Loucy (cell line): ENCODE results near the gene FGR.
A peak's percentile ranks its signal among the peaks of the same experiment; 100 is the strongest.

Experiments
- H2AFZ ChIP-seq: fragments of 200-600 bp; sonication (generic); 2 replicates; pipeline ENCODE4 v1.6.0; 2016; ENCODE audit warnings: antibody characterized with exemption, mild to moderate bottlenecking, low read length, moderate library complexity
- H3F3A ChIP-seq: fragments of 200-600 bp; 2 replicates; pipeline ENCODE4 v1.6.0; 2016; ENCODE audit warnings: antibody characterized with exemption, low read depth, mild to moderate bottlenecking
- H3K27me3 ChIP-seq: fragments of 200-600 bp; sonication (generic); 2 replicates; pipeline ENCODE4 v1.6.1; 2014; ENCODE audit warnings: low read length, mild to moderate bottlenecking; ENCODE audit not compliant: insufficient read depth, poor library complexity, severe bottlenecking
- H3K36me3 ChIP-seq: fragments of 200-600 bp; sonication (generic); 2 replicates; pipeline ENCODE4 v1.6.1; 2016; ENCODE audit warnings: low read length; ENCODE audit not compliant: insufficient read depth
- H3K4me1 ChIP-seq: fragments of 200-600 bp; sonication (generic); 2 replicates; pipeline ENCODE4 v1.5.1; 2014; ENCODE audit warnings: low read length, mild to moderate bottlenecking; ENCODE audit not compliant: insufficient read depth, poor library complexity, severe bottlenecking
- H3K4me2 ChIP-seq: fragments of 200-600 bp; sonication (generic); 2 replicates; pipeline ENCODE4 v1.6.0; 2014; ENCODE audit warnings: antibody characterized with exemption, low read length, low read depth, mild to moderate bottlenecking; ENCODE audit not compliant: poor library complexity, severe bottlenecking
- H3K4me3 ChIP-seq: fragments of 200-600 bp; sonication (generic); 2 replicates; pipeline ENCODE4 v1.5.1; 2014; ENCODE audit warnings: low read length, mild to moderate bottlenecking, mixed read lengths; ENCODE audit not compliant: poor library complexity, severe bottlenecking
- H3K79me2 ChIP-seq: fragments of 200-600 bp; sonication (generic); 2 replicates; pipeline ENCODE4 v1.6.1; 2014; ENCODE audit warnings: low read length; ENCODE audit not compliant: insufficient read depth
- H3K9ac ChIP-seq: fragments of 200-600 bp; sonication (generic); 2 replicates; pipeline ENCODE4 v1.6.0; 2014; ENCODE audit warnings: mild to moderate bottlenecking, low read depth, low read length, moderate library complexity; ENCODE audit not compliant: poor library complexity, severe bottlenecking
- H3K9me2 ChIP-seq: fragments of 200-600 bp; sonication (generic); replicated peaks from 2 replicates; pipeline ENCODE4 v1.6.1; 2016; ENCODE audit warnings: low read depth, low read length, mixed read lengths
- H3K9me3 ChIP-seq: fragments of 200-600 bp; sonication (generic); 2 replicates; pipeline ENCODE4 v1.6.1; 2014; ENCODE audit warnings: mild to moderate bottlenecking, antibody characterized with exemption, low read length, low read depth; ENCODE audit not compliant: insufficient read depth
- H4K20me1 ChIP-seq: fragments of 200-600 bp; sonication (generic); 2 replicates; pipeline ENCODE4 v1.6.0; 2014; ENCODE audit warnings: antibody characterized with exemption, low read length, mild to moderate bottlenecking; ENCODE audit not compliant: insufficient read depth, poor library complexity, severe bottlenecking
- CTCF ChIP-seq: fragments of 200-600 bp; sonication (generic); conservative IDR thresholded peaks from 2 replicates; pipeline ENCODE4 v1.5.1; 2014; ENCODE audit warnings: mild to moderate bottlenecking, antibody characterized with exemption, low read length
- EZH2phosphoT487 ChIP-seq: fragments of 200-600 bp; IDR thresholded peaks from 2 replicates; pipeline ENCODE4 v1.6.1; 2018; ENCODE audit warnings: antibody characterized with exemption, mild to moderate bottlenecking, moderate library complexity, borderline replicate concordance

Gene FGR

GRCh38 chr1:27665016-27665651 lies 30.1 kb upstream of the FGR start:
- no peak overlapping the region for H3K4me3 ChIP-seq
- no peak overlapping the region for H3K9ac ChIP-seq
- no peak overlapping the region for H3K4me2 ChIP-seq
- peaks cover 38% of the 10 kb centered on the region for H3K4me1 ChIP-seq
- H3K9me3 ChIP-seq = no peaks in the 10 kb centered on the region
- TF ChIP-seq CTCF = no peak
- TF ChIP-seq EZH2phosphoT487 = no peak
- no peak overlapping the region for H2AFZ ChIP-seq
- no peaks in the 10 kb centered on the region for H3K27me3 ChIP-seq
- peaks cover 14% of the 10 kb centered on the region; the same call in 1 of the 2 replicates for H3K79me2 ChIP-seq
- no peaks in the 10 kb centered on the region for H3F3A ChIP-seq
- no peaks in the 10 kb centered on the region for H4K20me1 ChIP-seq
- H3K9me2 ChIP-seq = no peaks in the 10 kb centered on the region
- H3K36me3 ChIP-seq = no peaks in the 10 kb centered on the region

- Histone ChIP-seq H3K36me3 (no peaks in the 10 kb centered on the region), H3K4me2 (no peak overlapping the region), H3F3A (no peaks in the 10 kb centered on the region), H3K4me1 (peaks cover 33% of the 10 kb centered on the region), H4K20me1 (no peaks in the 10 kb centered on the region), H3K79me2 (peaks cover 10% of the 10 kb centered on the region; the same call in 1 of the 2 replicates), H3K27me3 (no peaks in the 10 kb centered on the region), H3K9ac (no peak overlapping the region), H3K9me3 (no peaks in the 10 kb centered on the region), H3K9me2 (no peaks in the 10 kb centered on the region), H2AFZ (no peak overlapping the region), H3K4me3 (no peak overlapping the region)
- TF ChIP-seq CTCF = no peak
- TF ChIP-seq EZH2phosphoT487 = no peak
Observed at GRCh38 chr1:27664291-27664690, 29.3 kb upstream of the FGR start.

- H3F3A ChIP-seq = no peaks in the 10 kb centered on the region
- H3K4me3 ChIP-seq = peak overlapping the region; percentile 70
- no peaks in the 10 kb centered on the region for H4K20me1 ChIP-seq
- TF ChIP-seq EZH2phosphoT487 (no peak), CTCF (peak; percentile 88)
- no peaks in the 10 kb centered on the region for H3K27me3 ChIP-seq
- 0 out of 2 replicates have a peak overlapping the region, but pooled peaks have one; percentile 23 for H2AFZ ChIP-seq
- H3K4me2 ChIP-seq = peak overlapping the region; percentile 94
- peaks cover 10% of the 10 kb centered on the region; the same call in 1 of the 2 replicates for H3K79me2 ChIP-seq
- peak overlapping the region; percentile 88 for H3K9ac ChIP-seq
- peaks cover 42% of the 10 kb centered on the region for H3K4me1 ChIP-seq
- H3K36me3 ChIP-seq = no peaks in the 10 kb centered on the region
- H3K9me2 ChIP-seq = no peaks in the 10 kb centered on the region
- H3K9me3 ChIP-seq = no peaks in the 10 kb centered on the region
Observed at GRCh38 chr1:27662707-27663393, 27.9 kb upstream of the FGR start.
